Panc1 (cell line): ENCODE data around the gene ZBTB4. TPM values are rescaled to one million over a fixed set of nuclear protein-coding genes. Genes with fewer than 3 reads are reported as not detected.

Source experiments
- ATAC-seq: fragments of 200-7000 bp; cut with Tn5 transposase; 2 replicates; pipeline ENCODE4 v1.9.1; 2020; ENCODE audit warnings: mild to moderate bottlenecking, moderate library complexity
- BruUV-seq: library from RNA; stranded (reverse); fragments of 400-500 nt; replicated peaks from 2 replicates; lab custom pipeline; 2021; lab: Mats Ljungman, UMichigan
- CTCF ChIA-PET: fragments of 300-600 bp; sonication (Branson Sonifier 250); formaldehyde crosslinking; loops from one replicate; lab custom pipeline; 2022; ENCODE audit warnings: antibody characterized with exemption; lab: Charles Lee
- POLR2A ChIA-PET: fragments of 300-600 bp; sonication (Branson Sonifier 250); formaldehyde crosslinking; loops from one replicate; lab custom pipeline; 2022; ENCODE audit warnings: antibody characterized with exemption; lab: Charles Lee
- DNase-seq: peaks from one replicate; pipeline ENCODE4 v3.0.0-alpha.2; 2010; ENCODE audit warnings: low read depth, low spot score
- H3K27ac ChIP-seq: 2 replicates; pipeline ENCODE4 v1.5.1; 2011; ENCODE audit warnings: mild to moderate bottlenecking, low read length, inconsistent platforms
- H3K27me3 ChIP-seq: fragments of 200-500 bp; sonication (Bioruptor generic); 2 replicates; pipeline ENCODE4 v1.6.0; 2014; ENCODE audit warnings: low read length, inconsistent platforms; ENCODE audit not compliant: control insufficient read depth, insufficient read depth
- H3K36me3 ChIP-seq: fragments of 200-500 bp; sonication (Bioruptor generic); 2 replicates; pipeline ENCODE4 v1.5.1; 2014; ENCODE audit warnings: inconsistent platforms, mild to moderate bottlenecking, low read length, moderate library complexity; ENCODE audit not compliant: control insufficient read depth, insufficient read depth
- H3K4me1 ChIP-seq: 2 replicates; pipeline ENCODE4 v1.5.1; 2011; ENCODE audit warnings: inconsistent platforms, mild to moderate bottlenecking, low read length, moderate library complexity; ENCODE audit not compliant: control insufficient read depth, insufficient read depth
- H3K4me3 ChIP-seq, 2 experiments: 2 replicates each; pipeline ENCODE4 v1.5.1; 2011 to 2012; ENCODE audit warnings: low read depth in 2 of 2, low read length in 2 of 2, mild to moderate bottlenecking in 2 of 2, inconsistent platforms in 1 of 2, moderate library complexity in 1 of 2
- H3K9me3 ChIP-seq: fragments of 200-500 bp; sonication (Bioruptor generic); 2 replicates; pipeline ENCODE4 v1.5.1; 2014; ENCODE audit warnings: low read depth, mild to moderate bottlenecking, inconsistent platforms, low read length, moderate library complexity; ENCODE audit not compliant: control insufficient read depth, insufficient read depth
- CTCF ChIP-seq: fragments of 450-650 bp; IDR thresholded peaks from 2 replicates; pipeline ENCODE4 v1.5.1; 2017; ENCODE audit warnings: mild to moderate bottlenecking
- POLR2AphosphoS5 ChIP-seq: IDR thresholded peaks from 2 replicates; pipeline ENCODE4 v1.6.1; 2012; ENCODE audit warnings: mild to moderate bottlenecking, low read depth, low read length, moderate library complexity
- REST ChIP-seq, 2 experiments: IDR thresholded peaks; 2 replicates each; pipeline ENCODE4 v1.6.1; 2011 to 2012; ENCODE audit warnings: low read depth in 2 of 2, control low read depth in 1 of 2, low read length in 1 of 2, mild to moderate bottlenecking in 1 of 2, moderate library complexity in 1 of 2; ENCODE audit not compliant: insufficient read depth in 1 of 2
- SIN3A ChIP-seq: IDR thresholded peaks from 2 replicates; pipeline ENCODE4 v1.6.1; 2012; ENCODE audit warnings: low read depth, mild to moderate bottlenecking, low read length, moderate library complexity, borderline replicate concordance; ENCODE audit not compliant: insufficient read depth
- TCF7L2 ChIP-seq: IDR thresholded peaks from 2 replicates; pipeline ENCODE4 v1.6.1; 2011; ENCODE audit warnings: mild to moderate bottlenecking, low read depth, low read length, inconsistent platforms
- in situ Hi-C: cut with HindIII; loops from 2 replicates; pipeline ENCODE4 v1.10.0; 2016; ENCODE audit warnings: low sequenced_read_pairs, low pct_unique_long_range_greater_than_20kb
- intact Hi-C: fragments of 100-400 bp; cut with micrococcal nuclease; formaldehyde crosslinking; loops from one replicate; pipeline ENCODE4 v1.10.0; 2022; ENCODE audit not compliant: unreplicated experiment
- total RNA-seq: library from RNA; stranded (reverse); gene quantifications from one replicate; pipeline ENCODE4 v1.2.1, GENCODE V29; 2021; ENCODE audit not compliant: unreplicated experiment

The ZBTB4 gene
- total RNA-seq, 1 experiment from 2014 or later: 24.9 TPM

GRCh38 chr17:7421186-7421585 lies 58.2 kb downstream of the ZBTB4 start:
- no peak overlapping the region for H3K4me3 ChIP-seq
- no peak for DNase-seq
- no peak for ATAC-seq
- no peaks in the 10 kb centered on the region for H3K27me3 ChIP-seq
- H3K27ac ChIP-seq: no peak overlapping the region
- TF ChIP-seq POLR2AphosphoS5 (no peak), SIN3A (no peak), CTCF (no peak), REST (IDR thresholded peaks at IDR 0.05; ENCODE audit: insufficient read depth in 1 of 2, low read depth in 2 of 2, low read length in 1 of 2) (no peak)
- POLR2A ChIA-PET: no interaction called here
- in situ Hi-C loops: no loop called here
- BruUV-seq: no TSS peak
- intact Hi-C loops: no loop called here
- H3K36me3 ChIP-seq: no peaks in the 10 kb centered on the region
- no peaks in the 10 kb centered on the region for H3K4me1 ChIP-seq
- no peaks in the 10 kb centered on the region for H3K9me3 ChIP-seq
- CTCF ChIA-PET: no interaction called here

- in situ Hi-C loops: no loop called here
- CTCF ChIA-PET: no interaction called here
- ATAC-seq: no peak
- Histone ChIP-seq H3K27ac (no peak within 1 kb of the TSS), H3K4me3 (no peak within 1 kb of the TSS), H3K36me3 (no peaks in the 10 kb centered on the region), H3K4me1 (no peaks in the 10 kb centered on the region), H3K9me3 (no peaks in the 10 kb centered on the region), H3K27me3 (no peaks in the 10 kb centered on the region)
- POLR2A ChIA-PET: no interaction called here
- TF ChIP-seq CTCF: no peak
- no peak for TF ChIP-seq REST (IDR thresholded peaks at IDR 0.05; ENCODE audit: insufficient read depth in 1 of 2, low read depth in 2 of 2, low read length in 1 of 2)
- TF ChIP-seq POLR2AphosphoS5: no peak
- TF ChIP-seq SIN3A: no peak
- TF ChIP-seq TCF7L2: no peak
- BruUV-seq: no TSS peak
- no peak for DNase-seq
- intact Hi-C loops: no loop called here
Observed at GRCh38 chr17:7419819-7420610, 59.4 kb downstream of the ZBTB4 start, which contains the start of gene SPEM1. Gene SPEM1 (plus strand): TSS chr17:7420324. CDS start chr17:7420385, 61 bp downstream.
